ENCODE measurements around the gene ZNF324B.

DNA sequence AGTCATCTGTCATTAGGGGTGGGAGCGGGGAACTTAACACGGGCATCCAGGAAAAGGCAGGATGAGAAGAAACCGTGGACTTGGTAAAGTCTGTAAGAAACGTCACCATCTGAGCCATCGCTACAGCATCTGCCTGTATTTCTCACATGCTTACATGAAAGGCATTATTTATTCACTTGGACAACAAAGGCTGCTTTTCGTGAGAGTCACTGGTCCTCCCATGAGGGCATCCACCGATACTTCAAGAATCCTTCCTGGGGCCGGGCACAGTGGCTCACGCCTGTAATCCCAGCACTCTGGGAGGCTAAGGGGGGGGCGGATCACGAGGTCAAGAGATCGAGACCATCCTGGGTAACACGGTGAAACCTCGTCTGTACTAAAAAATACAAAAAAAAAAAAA lies 40.8 kb downstream of the ZNF324B start:
- TF ChIP-seq, protein P1, sequence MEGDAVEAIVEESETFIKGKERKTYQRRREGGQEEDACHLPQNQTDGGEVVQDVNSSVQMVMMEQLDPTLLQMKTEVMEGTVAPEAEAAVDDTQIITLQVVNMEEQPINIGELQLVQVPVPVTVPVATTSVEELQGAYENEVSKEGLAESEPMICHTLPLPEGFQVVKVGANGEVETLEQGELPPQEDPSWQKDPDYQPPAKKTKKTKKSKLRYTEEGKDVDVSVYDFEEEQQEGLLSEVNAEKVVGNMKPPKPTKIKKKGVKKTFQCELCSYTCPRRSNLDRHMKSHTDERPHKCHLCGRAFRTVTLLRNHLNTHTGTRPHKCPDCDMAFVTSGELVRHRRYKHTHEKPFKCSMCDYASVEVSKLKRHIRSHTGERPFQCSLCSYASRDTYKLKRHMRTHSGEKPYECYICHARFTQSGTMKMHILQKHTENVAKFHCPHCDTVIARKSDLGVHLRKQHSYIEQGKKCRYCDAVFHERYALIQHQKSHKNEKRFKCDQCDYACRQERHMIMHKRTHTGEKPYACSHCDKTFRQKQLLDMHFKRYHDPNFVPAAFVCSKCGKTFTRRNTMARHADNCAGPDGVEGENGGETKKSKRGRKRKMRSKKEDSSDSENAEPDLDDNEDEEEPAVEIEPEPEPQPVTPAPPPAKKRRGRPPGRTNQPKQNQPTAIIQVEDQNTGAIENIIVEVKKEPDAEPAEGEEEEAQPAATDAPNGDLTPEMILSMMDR (IDR thresholded peaks at IDR 0.05; ENCODE audit: low read depth, low read length, missing input control) = no peak
- no peak for TF ChIP-seq SP1 (IDR thresholded peaks at IDR 0.05)
- no peak for TF ChIP-seq RAD21 (IDR thresholded peaks at IDR 0.05)
- no peak for TF ChIP-seq ZBTB33 (IDR thresholded peaks at IDR 0.05)
- no peak for TF ChIP-seq NR2F2 (IDR thresholded peaks at IDR 0.05)

Measured in liver (tissue), 3 donors.